HG03442 (cell line): ENCODE results near the gene VCX3A.
"Not testable (repeated sequence)": the region's sequence is repeated elsewhere in the genome, so short reads cannot be mapped to it uniquely, and the experiment has no call there.

Experiments
- ATAC-seq: cut with Tn5 transposase; IDR thresholded peaks from one replicate; pipeline ENCODE4 v1.9.1; 2021; ENCODE audit warnings: mild to moderate bottlenecking, moderate library complexity; ENCODE audit not compliant: unreplicated experiment

VCX3A gene

GRCh38 chrX:6535018-6535417, at the start of gene VCX3A:
Gene VCX3A, minus strand, starts transcription at chrX:6535118. Its CDS starts 621 bp downstream, at chrX:6534497.
- not testable (repeated sequence) for ATAC-seq

GRCh38 chrX:6574762-6575161, 39.8 kb upstream of the VCX3A start:
- no peak for ATAC-seq

GRCh38 chrX:6568031-6568430, 33.1 kb upstream of the VCX3A start:
- no peak for ATAC-seq

- no peak for ATAC-seq
Measured at GRCh38 chrX:6558979-6559378, 24.1 kb upstream of the VCX3A start.

- no peak for ATAC-seq
Measured at GRCh38 chrX:6557690-6558089, 22.8 kb upstream of the VCX3A start.

- ATAC-seq, result no peak
Measured at GRCh38 chrX:6550999-6551398, 16.1 kb upstream of the VCX3A start.

GRCh38 chrX:6545712-6546111, 10.8 kb upstream of the VCX3A start:
- ATAC-seq, result no peak

- no peak for ATAC-seq
Measured at GRCh38 chrX:6526564-6527136, 8.3 kb downstream of the VCX3A start.

GRCh38 chrX:6517376-6517775, 17.5 kb downstream of the VCX3A start:
- no peak for ATAC-seq

- no peak for ATAC-seq
Measured at GRCh38 chrX:6506444-6506843, 28.5 kb downstream of the VCX3A start.

- ATAC-seq, result no peak
Measured at GRCh38 chrX:6505960-6506359, 29.0 kb downstream of the VCX3A start.

GRCh38 chrX:6500719-6501118, 34.2 kb downstream of the VCX3A start:
- ATAC-seq, result no peak

- no peak for ATAC-seq
Measured at GRCh38 chrX:6498324-6498723, 36.6 kb downstream of the VCX3A start.
